PC-9 (cell line): ENCODE results near the gene SERPINB8.

Experiments
- EZH2 ChIP-seq: fragments of 200-600 bp; sonication (generic); IDR thresholded peaks from 2 replicates; pipeline ENCODE4 v1.8.0; 2017; ENCODE audit warnings: antibody characterized with exemption, low read depth
- TF ChIP-seq, protein P1 (sequence below): fragments of 200-600 bp; sonication (generic); conservative IDR thresholded peaks from 2 replicates; pipeline ENCODE4 v1.6.1; 2017; ENCODE audit warnings: mixed run types, antibody characterized with exemption, mild to moderate bottlenecking, moderate library complexity

GRCh38 chr18:63965716-63966330 lies 4.1 kb upstream of the SERPINB8 start:
- TF ChIP-seq, protein P1, sequence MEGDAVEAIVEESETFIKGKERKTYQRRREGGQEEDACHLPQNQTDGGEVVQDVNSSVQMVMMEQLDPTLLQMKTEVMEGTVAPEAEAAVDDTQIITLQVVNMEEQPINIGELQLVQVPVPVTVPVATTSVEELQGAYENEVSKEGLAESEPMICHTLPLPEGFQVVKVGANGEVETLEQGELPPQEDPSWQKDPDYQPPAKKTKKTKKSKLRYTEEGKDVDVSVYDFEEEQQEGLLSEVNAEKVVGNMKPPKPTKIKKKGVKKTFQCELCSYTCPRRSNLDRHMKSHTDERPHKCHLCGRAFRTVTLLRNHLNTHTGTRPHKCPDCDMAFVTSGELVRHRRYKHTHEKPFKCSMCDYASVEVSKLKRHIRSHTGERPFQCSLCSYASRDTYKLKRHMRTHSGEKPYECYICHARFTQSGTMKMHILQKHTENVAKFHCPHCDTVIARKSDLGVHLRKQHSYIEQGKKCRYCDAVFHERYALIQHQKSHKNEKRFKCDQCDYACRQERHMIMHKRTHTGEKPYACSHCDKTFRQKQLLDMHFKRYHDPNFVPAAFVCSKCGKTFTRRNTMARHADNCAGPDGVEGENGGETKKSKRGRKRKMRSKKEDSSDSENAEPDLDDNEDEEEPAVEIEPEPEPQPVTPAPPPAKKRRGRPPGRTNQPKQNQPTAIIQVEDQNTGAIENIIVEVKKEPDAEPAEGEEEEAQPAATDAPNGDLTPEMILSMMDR: no peak
- no peak for TF ChIP-seq EZH2
